ENCODE data around the gene PDIK1L.

Gene PDIK1L

GRCh38 chr1:26168410-26169197, 57.0 kb downstream of the PDIK1L start, which contains the start of gene C1orf232:
Gene C1orf232 (minus strand): TSS chr1:26168963. CDS start chr1:26168499, 464 bp downstream.
- no peaks in the 10 kb centered on the region for H3K9me3 ChIP-seq (ENCODE audit: control insufficient read depth, insufficient read depth, low read depth, low read length)
- peaks cover 38% of the 10 kb centered on the region for H3K4me1 ChIP-seq (ENCODE audit: control insufficient read depth, insufficient read depth, low read length)
- H3K9ac ChIP-seq (ENCODE audit: low read length), result peak within 1 kb of the TSS; percentile 91
- peak within 1 kb of the TSS; percentile 89 for H3K4me3 ChIP-seq (ENCODE audit: low read depth, low read length)
- H3K36me3 ChIP-seq (ENCODE audit: control insufficient read depth, insufficient read depth, low read length), result peaks cover 9% of the 10 kb centered on the region
- peak within 1 kb of the TSS; percentile 89; the same call in 1 of the 2 replicates for H3K27ac ChIP-seq (ENCODE audit: low read depth, low read length)
- H3K27me3 ChIP-seq (ENCODE audit: control insufficient read depth, insufficient read depth, low read length), result peaks cover 29% of the 10 kb centered on the region

GRCh38 chr1:26169198-26169554, 57.6 kb downstream of the PDIK1L start:
- H3K4me3 ChIP-seq (ENCODE audit: low read depth, low read length), result peak overlapping the region; percentile 89; the same call in 1 of the 2 replicates
- no peaks in the 10 kb centered on the region for H3K9me3 ChIP-seq (ENCODE audit: control insufficient read depth, insufficient read depth, low read depth, low read length)
- peaks cover 38% of the 10 kb centered on the region for H3K4me1 ChIP-seq (ENCODE audit: control insufficient read depth, insufficient read depth, low read length)
- H3K27ac ChIP-seq (ENCODE audit: low read depth, low read length), result no peak overlapping the region
- H3K27me3 ChIP-seq (ENCODE audit: control insufficient read depth, insufficient read depth, low read length), result peaks cover 24% of the 10 kb centered on the region
- H3K36me3 ChIP-seq (ENCODE audit: control insufficient read depth, insufficient read depth, low read length), result peaks cover 9% of the 10 kb centered on the region
- H3K9ac ChIP-seq (ENCODE audit: low read length), result no peak overlapping the region

GRCh38 chr1:26169669-26170471, 58.2 kb downstream of the PDIK1L start, which contains the start of gene ZNF593:
Gene ZNF593 (plus strand): TSS chr1:26169908. CDS start chr1:26169984, 76 bp downstream.
- peak within 1 kb of the TSS; percentile 89; the same call in 1 of the 2 replicates for H3K27ac ChIP-seq (ENCODE audit: low read depth, low read length)
- H3K4me3 ChIP-seq (ENCODE audit: low read depth, low read length), result peak within 1 kb of the TSS; percentile 89
- no peaks in the 10 kb centered on the region for H3K9me3 ChIP-seq (ENCODE audit: control insufficient read depth, insufficient read depth, low read depth, low read length)
- peaks cover 24% of the 10 kb centered on the region for H3K27me3 ChIP-seq (ENCODE audit: control insufficient read depth, insufficient read depth, low read length)
- H3K9ac ChIP-seq (ENCODE audit: low read length), result peak within 1 kb of the TSS; percentile 91
- peaks cover 33% of the 10 kb centered on the region for H3K4me1 ChIP-seq (ENCODE audit: control insufficient read depth, insufficient read depth, low read length)
- peaks cover 9% of the 10 kb centered on the region for H3K36me3 ChIP-seq (ENCODE audit: control insufficient read depth, insufficient read depth, low read length)

GRCh38 chr1:26170472-26170821, 58.8 kb downstream of the PDIK1L start:
- peak overlapping the region; percentile 91 for H3K9ac ChIP-seq (ENCODE audit: low read length)
- H3K36me3 ChIP-seq (ENCODE audit: control insufficient read depth, insufficient read depth, low read length), result peaks cover 9% of the 10 kb centered on the region
- H3K4me1 ChIP-seq (ENCODE audit: control insufficient read depth, insufficient read depth, low read length), result peaks cover 28% of the 10 kb centered on the region
- H3K9me3 ChIP-seq (ENCODE audit: control insufficient read depth, insufficient read depth, low read depth, low read length), result no peaks in the 10 kb centered on the region
- H3K4me3 ChIP-seq (ENCODE audit: low read depth, low read length), result peak overlapping the region; percentile 89
- H3K27ac ChIP-seq (ENCODE audit: low read depth, low read length), result peak overlapping the region; percentile 89; the same call in 1 of the 2 replicates
- H3K27me3 ChIP-seq (ENCODE audit: control insufficient read depth, insufficient read depth, low read length), result peaks cover 19% of the 10 kb centered on the region

GRCh38 chr1:26171084-26172072, 59.8 kb downstream of the PDIK1L start, which contains the start of gene ZNF593OS:
Gene ZNF593OS (minus strand): TSS chr1:26171832. CDS start chr1:26171661, 171 bp downstream.
- H3K27ac ChIP-seq (ENCODE audit: low read depth, low read length), result no peak within 1 kb of the TSS
- H3K4me1 ChIP-seq (ENCODE audit: control insufficient read depth, insufficient read depth, low read length), result peaks cover 21% of the 10 kb centered on the region
- peaks cover 9% of the 10 kb centered on the region for H3K36me3 ChIP-seq (ENCODE audit: control insufficient read depth, insufficient read depth, low read length)
- H3K9me3 ChIP-seq (ENCODE audit: control insufficient read depth, insufficient read depth, low read depth, low read length), result no peaks in the 10 kb centered on the region
- H3K27me3 ChIP-seq (ENCODE audit: control insufficient read depth, insufficient read depth, low read length), result peaks cover 12% of the 10 kb centered on the region; the same call in 1 of the 2 replicates
- peak within 1 kb of the TSS; percentile 89 for H3K4me3 ChIP-seq (ENCODE audit: low read depth, low read length)
- peak within 1 kb of the TSS; percentile 91 for H3K9ac ChIP-seq (ENCODE audit: low read length)
